Transverse colon (tissue), 3 donors: ENCODE measurements around the gene STARD4.

Experiments used
- CTCF ChIP-seq, 5 experiments: fragments of 200-600 bp in 3 of 5; fragments of 450-650 bp in 2 of 5; sonication (generic) in 3 of 5; IDR thresholded peaks; 1 replicate in 2 of 5; 2 replicates in 3 of 5; pipeline ENCODE4 v1.5.1; 2016 to 2017; ENCODE audit warnings: antibody characterized with exemption in 5 of 5, inconsistent platforms in 3 of 5, mild to moderate bottlenecking in 2 of 5, moderate library complexity in 1 of 5
- POLR2A ChIP-seq: fragments of 450-650 bp; IDR thresholded peaks from one replicate; pipeline ENCODE4 v1.6.1; 2016; ENCODE audit warnings: antibody characterized with exemption, mild to moderate bottlenecking, moderate library complexity

- no peak for TF ChIP-seq CTCF (IDR thresholded peaks at IDR 0.05)
- TF ChIP-seq POLR2A = no peak
Measured at GRCh38 chr5:111478266-111478665, 34.1 kb downstream of the STARD4 start.
